Spleen (tissue), 11 donors: ENCODE measurements around the gene PLEKHM2. TPM values are rescaled to one million over a fixed set of nuclear protein-coding genes. Genes with fewer than 3 reads are reported as not detected.

Source experiments
- DNase-seq: peaks from one replicate; pipeline ENCODE4 v3.0.0-alpha.2; 2020
- H3K27ac ChIP-seq, 8 donors: fragments of 200-600 bp; sonication (generic) in 7 of 8; 1 replicate in 4 of 8; 2 replicates in 4 of 8; pipeline versions ENCODE4 v1.5.0 to v1.8.0; 2016 to 2021; ENCODE audit warnings: inconsistent platforms in 4 of 8, mild to moderate bottlenecking in 4 of 8, moderate library complexity in 1 of 8
- H3K27me3 ChIP-seq, 7 donors: fragments of 200-600 bp; sonication (generic) in 6 of 7; replicated peaks in 1 of 7; 1 replicate in 4 of 7; 2 replicates in 3 of 7; pipeline versions ENCODE4 v1.5.0 to v1.8.0; 2016 to 2021; ENCODE audit warnings: inconsistent platforms in 3 of 7, mild to moderate bottlenecking in 1 of 7
- H3K36me3 ChIP-seq, 6 donors: fragments of 200-600 bp; sonication (generic) in 5 of 6; 1 replicate in 4 of 6; 2 replicates in 2 of 6; pipeline versions ENCODE4 v1.5.0 to v1.8.0; 2016 to 2021; ENCODE audit warnings: inconsistent platforms in 2 of 6
- H3K4me1 ChIP-seq, 6 donors: fragments of 200-600 bp; sonication (generic) in 5 of 6; 1 replicate in 3 of 6; 2 replicates in 3 of 6; pipeline versions ENCODE4 v1.5.0 to v1.8.0; 2016 to 2021; ENCODE audit warnings: inconsistent platforms in 3 of 6
- H3K4me3 ChIP-seq, 8 donors: fragments of 200-600 bp; sonication (generic) in 7 of 8; 1 replicate in 4 of 8; 2 replicates in 4 of 8; pipeline versions ENCODE4 v1.5.0 to v1.8.0; 2016 to 2021; ENCODE audit warnings: inconsistent platforms in 4 of 8, mild to moderate bottlenecking in 4 of 8, moderate library complexity in 2 of 8
- H3K9me3 ChIP-seq, 8 donors: fragments of 200-600 bp; sonication (generic) in 7 of 8; 1 replicate in 4 of 8; 2 replicates in 4 of 8; pipeline versions ENCODE4 v1.5.0 to v1.8.0; 2016 to 2021; ENCODE audit warnings: inconsistent platforms in 4 of 8
- CTCF ChIP-seq, 11 experiments: fragments of 200-600 bp in 7 of 11; fragments of 450-650 bp in 4 of 11; sonication (generic) in 4 of 11; IDR thresholded peaks in 8 of 11; conservative IDR thresholded peaks in 3 of 11; 1 replicate in 7 of 11; 2 replicates in 4 of 11; pipeline versions ENCODE4 v1.4.0 to v1.8.0; 2016 to 2021; ENCODE audit warnings: antibody characterized with exemption in 11 of 11, inconsistent platforms in 4 of 11, mild to moderate bottlenecking in 1 of 11
- POLR2A ChIP-seq, 3 donors: fragments of 450-650 bp; IDR thresholded peaks; one replicate each; pipeline ENCODE4 v1.5.1; 2017; ENCODE audit warnings: antibody characterized with exemption in 3 of 3, mild to moderate bottlenecking in 1 of 3
- POLR2AphosphoS5 ChIP-seq, 3 donors: sonication (generic); formaldehyde crosslinking; IDR thresholded peaks; one replicate each; pipeline ENCODE4 v1.5.1; 2017; ENCODE audit warnings: antibody characterized with exemption in 3 of 3
- WGBS, 5 donors: extraction: QIAGEN DNeasy Blood & Tissue Kit in 3 of 5; methylation state at CpG; one replicate each; pipeline versions ENCODE4 v1.1.5 to v1.1.7; 2013 to 2018; 5-methylcytosine and 5-hydroxymethylcytosine counted together
- intact Hi-C: fragments of 100-400 bp; cut with DNase I; formaldehyde crosslinking; loops from one replicate; pipeline ENCODE4 v1.15.0; 2023; ENCODE audit warnings: low total_unique reads
- polyA plus RNA-seq, 3 donors: library from polyadenylated mRNA; stranded (reverse); fragments of 200-250 nt; gene quantifications; one replicate each; pipeline ENCODE4 v1.2.1, GENCODE V29; 2013
- total RNA-seq, 7 donors: library from RNA; depleted of rRNA in 3 of 7; stranded (reverse); fragments of >200 nt in 3 of 7; fragmentation: NEBNext Ultra II Directional in 4 of 7; extraction: Animal tissue kit (Norgen Biotek cat#: 25700) in 4 of 7; gene quantifications; one replicate each; pipeline versions ENCODE4 v1.1.0 to v1.2.1, GENCODE V29; 2016 to 2021
- donor health status: healthy with polysubstance abuse.
- donor health status: DM: no; HTN: no; CAD: no; lungs with moderate emphysema.
- donor health status: DM: no; HTN: no; CAD: no.
- donor health status: Bipolar disorder and iron deficiency.
- donor health status: healthy.
- donor health status: DM: no; HTN: no; CAD: no.
- donor health status: DM: yes; HTN: yes; CAD: no.

Gene PLEKHM2
- total and polyA plus RNA-seq, 10 donors, result 25.9 to 96.0 (median 60.6) TPM

- intact Hi-C loops, result loop anchor here (10.0 kb wide), 1 partner anchor 125 kb away; no protein-coding TSS in a partner anchor
- peak overlapping the region in 7 of 8 donors; percentile 29 to 71 (median 54) for H3K27ac ChIP-seq
- no peaks in the 10 kb centered on the region for H3K9me3 ChIP-seq
- H3K27me3 ChIP-seq, result no peaks in the 10 kb centered on the region
- H3K36me3 ChIP-seq, result no peaks in the 10 kb centered on the region
- TF ChIP-seq POLR2A (IDR thresholded peaks at IDR 0.05), result no peak
- TF ChIP-seq POLR2AphosphoS5 (IDR thresholded peaks at IDR 0.05), result peak; percentile 54 to 70 (median 54)
- TF ChIP-seq CTCF (IDR thresholded peaks at IDR 0.05 in 8 of 11, conservative IDR thresholded peaks at IDR 0.05 in 3 of 11), result no peak
- DNase-seq, result no peak
- WGBS, 5 donors, result 53 to 70% (median 65%) methylated on average over 18 to 19 of the region's 19 CpGs
- peaks cover 4 to 37% (median 18%) of the 10 kb centered on the region in 6 donors for H3K4me1 ChIP-seq
- H3K4me3 ChIP-seq, result no peak overlapping the region
Observed at GRCh38 chr1:15749399-15750291, 65.5 kb downstream of the PLEKHM2 start.

DNA sequence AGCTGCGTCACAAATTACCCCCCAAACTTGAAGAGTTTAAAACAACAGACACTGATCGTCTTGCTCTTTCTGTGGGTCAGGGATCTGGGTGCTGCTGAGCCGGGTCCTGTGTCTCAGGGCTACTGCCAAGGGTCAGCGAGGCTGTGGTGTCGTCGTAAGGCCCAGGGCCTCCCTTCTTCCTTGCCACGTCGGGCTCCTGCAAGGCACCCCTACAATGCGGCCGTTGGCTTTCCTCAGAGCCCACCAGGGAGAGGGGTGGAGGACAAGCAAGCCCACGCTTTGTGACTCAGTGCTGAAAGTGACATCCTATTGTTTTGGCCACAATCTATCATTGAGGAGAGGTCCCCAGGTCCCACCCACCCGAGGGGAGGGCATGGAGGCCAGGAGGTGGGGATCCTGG lies 66.8 kb downstream of the PLEKHM2 start:
- no peak for DNase-seq
- intact Hi-C loops, result no loop called here
- H3K9me3 ChIP-seq, result no peaks in the 10 kb centered on the region
- H3K4me3 ChIP-seq, result no peak overlapping the region
- H3K4me1 ChIP-seq, result peaks cover 4 to 37% (median 18%) of the 10 kb centered on the region in 6 donors
- H3K27me3 ChIP-seq, result peaks cover 0 to 11% (median 0%) of the 10 kb centered on the region in 7 donors
- WGBS, 5 donors, result 84 to 93% (median 88%) methylated on average over 10 to 12 of the region's 12 CpGs
- TF ChIP-seq POLR2A (IDR thresholded peaks at IDR 0.05) (no peak), CTCF (IDR thresholded peaks at IDR 0.05 in 8 of 11, conservative IDR thresholded peaks at IDR 0.05 in 3 of 11) (no peak), POLR2AphosphoS5 (IDR thresholded peaks at IDR 0.05) (no peak)
- no peaks in the 10 kb centered on the region for H3K36me3 ChIP-seq
- no peak overlapping the region for H3K27ac ChIP-seq

- Histone ChIP-seq H3K36me3 (no peaks in the 10 kb centered on the region), H3K9me3 (no peaks in the 10 kb centered on the region), H3K4me3 (no peak overlapping the region), H3K27me3 (peaks cover 0 to 19% (median 6%) of the 10 kb centered on the region in 7 donors), H3K27ac (no peak overlapping the region), H3K4me1 (peaks cover 4 to 43% (median 24%) of the 10 kb centered on the region in 6 donors)
- intact Hi-C loops, result no loop called here
- no peak for TF ChIP-seq CTCF (IDR thresholded peaks at IDR 0.05 in 8 of 11, conservative IDR thresholded peaks at IDR 0.05 in 3 of 11)
- no peak for TF ChIP-seq POLR2A (IDR thresholded peaks at IDR 0.05)
- WGBS, 5 donors, result 89 to 93% (median 90%) methylated on average over 10 of the region's 10 CpGs
- DNase-seq, result no peak
Observed at GRCh38 chr1:15751717-15752116, 67.6 kb downstream of the PLEKHM2 start.

DNA sequence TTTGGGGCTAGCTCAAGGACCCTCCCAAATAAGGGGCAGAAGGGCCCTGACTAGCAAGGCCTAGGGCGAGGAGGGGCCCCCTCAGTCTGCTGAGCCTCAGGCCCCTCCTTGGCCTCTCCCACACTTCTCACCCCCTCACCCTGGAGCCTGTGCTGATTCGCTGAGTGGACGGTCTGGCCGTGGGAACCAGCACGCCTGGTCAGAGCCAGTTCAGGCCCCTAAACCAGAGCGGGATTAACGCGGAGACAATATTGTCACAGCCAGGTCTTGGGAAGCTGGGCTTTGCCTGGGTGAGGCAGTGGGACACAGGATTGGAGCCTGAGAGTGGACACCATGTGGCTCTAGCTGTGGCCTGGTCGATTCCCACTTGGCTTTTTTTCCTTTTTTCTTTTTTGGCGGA lies 69.7 kb downstream of the PLEKHM2 start:
- Histone ChIP-seq H3K27ac (no peak overlapping the region), H3K4me3 (no peak overlapping the region), H3K9me3 (no peaks in the 10 kb centered on the region), H3K4me1 (peaks cover 6 to 44% (median 36%) of the 10 kb centered on the region in 6 donors), H3K27me3 (peaks cover 0 to 40% (median 21%) of the 10 kb centered on the region in 7 donors), H3K36me3 (no peaks in the 10 kb centered on the region)
- 78 to 89% (median 84%) methylated on average over 9 to 10 of the region's 10 CpGs for WGBS, 5 donors
- no peak for DNase-seq
- intact Hi-C loops, result no loop called here
- TF ChIP-seq POLR2AphosphoS5 (IDR thresholded peaks at IDR 0.05), result no peak
- no peak for TF ChIP-seq POLR2A (IDR thresholded peaks at IDR 0.05)
- no peak for TF ChIP-seq CTCF (IDR thresholded peaks at IDR 0.05 in 8 of 11, conservative IDR thresholded peaks at IDR 0.05 in 3 of 11)
